Activated CD4-positive, alpha-beta T cell treated with anti-CD3 and anti-CD28 coated beads, Interleukin-2, amount 50 U/mL, for 16 hours (primary cell): ENCODE results near the gene RBP3.
A peak's percentile ranks its signal among the peaks of the same experiment; 100 is the strongest.

ENCODE experiments used
- DNase-seq: peaks from one replicate; pipeline ENCODE4 v3.0.0-alpha.2; 2020

RBP3 gene

GRCh38 chr10:47339186-47339735, 8.9 kb upstream of the RBP3 start:
- DNase-seq = no peak

- no peak for DNase-seq
Measured at GRCh38 chr10:47339759-47340607, 8.2 kb upstream of the RBP3 start.

DNA sequence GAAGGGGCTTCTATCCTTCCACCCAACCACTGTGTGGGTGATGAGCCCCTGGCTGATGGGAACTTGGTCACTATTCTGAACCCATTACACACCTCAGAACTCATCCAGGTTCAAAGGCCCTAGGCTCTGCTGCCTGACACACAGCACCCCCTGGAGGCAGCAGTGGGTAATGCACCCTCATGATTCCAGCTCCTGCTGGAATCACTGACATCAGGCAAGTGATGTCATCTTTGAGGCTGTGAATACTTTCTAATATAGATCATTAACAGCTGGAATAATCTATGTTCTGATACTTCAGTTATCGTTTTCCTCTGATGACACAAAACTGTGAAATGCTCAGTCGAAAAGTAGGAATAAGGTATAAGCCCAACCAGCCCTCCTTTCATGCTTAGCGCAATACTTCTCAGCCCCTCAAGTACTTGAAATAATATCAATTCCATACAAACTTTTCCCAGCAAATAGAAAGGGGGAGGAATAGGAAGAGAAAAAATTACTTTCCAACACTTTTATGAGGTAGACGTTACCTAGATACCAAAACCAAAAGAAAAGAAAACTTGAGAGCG, 7.5 kb upstream of the RBP3 start:
- peak; percentile 57 for DNase-seq

DNA sequence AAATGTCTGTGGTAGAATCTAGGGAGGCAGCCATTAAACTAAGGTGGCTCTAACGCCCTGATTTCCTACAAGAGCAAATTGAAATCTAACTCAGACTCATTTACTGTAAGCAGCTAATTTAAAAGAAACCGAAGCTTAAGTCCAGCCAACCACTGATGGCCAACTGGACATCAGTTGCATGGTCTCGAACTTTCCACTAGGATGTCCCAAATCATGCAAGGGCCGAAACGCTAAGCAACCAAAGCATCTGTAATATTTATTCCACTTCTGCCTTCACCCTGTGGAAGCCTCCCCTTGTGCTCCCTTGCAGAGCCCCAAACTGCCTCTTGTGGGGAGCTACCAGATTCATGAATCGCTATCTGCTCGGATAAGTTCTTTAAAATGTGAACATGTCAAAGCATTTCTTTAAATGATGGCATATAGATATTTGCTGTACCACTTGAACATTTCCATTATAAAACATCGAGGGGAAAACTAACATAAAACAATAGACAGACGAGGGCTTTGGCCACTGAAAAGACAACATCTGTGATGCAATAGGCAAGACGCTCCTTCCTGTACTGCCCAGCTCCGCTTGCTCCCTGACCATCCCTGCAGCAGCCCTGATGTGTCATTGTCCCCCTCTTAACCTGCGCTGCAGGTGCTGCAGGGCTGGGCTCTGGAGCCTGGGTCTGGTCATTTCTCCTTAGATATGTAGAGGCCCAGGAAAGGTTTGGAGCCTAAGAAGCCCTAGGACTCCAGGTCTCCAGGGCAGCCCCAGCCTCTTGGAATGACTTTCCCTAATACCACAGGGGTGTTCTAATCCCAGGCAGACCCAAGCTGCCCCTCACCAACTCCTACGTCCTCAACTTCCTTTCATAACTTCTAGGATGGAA, 2.9 kb upstream of the RBP3 start:
- no peak for DNase-seq

DNA sequence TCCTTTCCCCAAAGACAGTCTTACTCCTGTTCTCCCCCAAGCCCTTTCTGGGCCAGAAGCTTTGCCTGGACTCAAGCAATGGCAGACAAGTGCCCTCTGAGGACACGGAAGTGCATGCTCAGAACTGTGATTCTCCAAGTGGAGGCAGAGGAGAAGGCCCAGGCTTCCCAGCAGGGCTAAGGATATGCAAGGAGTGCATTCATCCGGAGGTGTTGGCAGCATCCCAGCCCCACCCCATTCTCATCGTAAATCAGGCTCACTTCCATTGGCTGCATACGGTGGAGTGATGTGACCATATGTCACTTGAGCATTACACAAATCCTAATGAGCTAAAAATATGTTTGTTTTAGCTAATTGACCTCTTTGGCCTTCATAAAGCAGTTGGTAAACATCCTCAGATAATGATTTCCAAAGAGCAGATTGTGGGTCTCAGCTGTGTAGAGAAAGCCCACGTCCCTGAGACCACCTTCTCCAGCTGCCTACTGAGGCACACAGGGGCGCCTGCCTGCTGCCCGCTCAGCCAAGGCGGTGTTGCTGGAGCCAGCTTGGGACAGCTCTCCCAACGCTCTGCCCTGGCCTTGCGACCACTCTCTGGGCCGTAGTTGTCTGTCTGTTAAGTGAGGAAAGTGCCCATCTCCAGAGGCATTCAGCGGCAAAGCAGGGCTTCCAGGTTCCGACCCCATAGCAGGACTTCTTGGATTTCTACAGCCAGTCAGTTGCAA, 1.4 kb upstream of the RBP3 start:
- no peak for DNase-seq

DNA sequence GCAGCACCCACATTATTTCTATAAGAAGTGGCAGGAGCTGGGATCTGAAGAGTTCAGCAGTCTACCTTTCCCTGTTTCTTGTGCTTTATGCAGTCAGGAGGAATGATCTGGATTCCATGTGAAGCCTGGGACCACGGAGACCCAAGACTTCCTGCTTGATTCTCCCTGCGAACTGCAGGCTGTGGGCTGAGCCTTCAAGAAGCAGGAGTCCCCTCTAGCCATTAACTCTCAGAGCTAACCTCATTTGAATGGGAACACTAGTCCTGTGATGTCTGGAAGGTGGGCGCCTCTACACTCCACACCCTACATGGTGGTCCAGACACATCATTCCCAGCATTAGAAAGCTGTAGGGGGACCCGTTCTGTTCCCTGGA, 874 bp upstream of the RBP3 start:
- DNase-seq = no peak

GRCh38 chr10:47348661-47349470, 703 bp downstream of the RBP3 start:
- DNase-seq = no peak

GRCh38 chr10:47349516-47349915, 1.4 kb downstream of the RBP3 start:
- DNase-seq = no peak

GRCh38 chr10:47349941-47350371, 1.8 kb downstream of the RBP3 start:
- no peak for DNase-seq

DNA sequence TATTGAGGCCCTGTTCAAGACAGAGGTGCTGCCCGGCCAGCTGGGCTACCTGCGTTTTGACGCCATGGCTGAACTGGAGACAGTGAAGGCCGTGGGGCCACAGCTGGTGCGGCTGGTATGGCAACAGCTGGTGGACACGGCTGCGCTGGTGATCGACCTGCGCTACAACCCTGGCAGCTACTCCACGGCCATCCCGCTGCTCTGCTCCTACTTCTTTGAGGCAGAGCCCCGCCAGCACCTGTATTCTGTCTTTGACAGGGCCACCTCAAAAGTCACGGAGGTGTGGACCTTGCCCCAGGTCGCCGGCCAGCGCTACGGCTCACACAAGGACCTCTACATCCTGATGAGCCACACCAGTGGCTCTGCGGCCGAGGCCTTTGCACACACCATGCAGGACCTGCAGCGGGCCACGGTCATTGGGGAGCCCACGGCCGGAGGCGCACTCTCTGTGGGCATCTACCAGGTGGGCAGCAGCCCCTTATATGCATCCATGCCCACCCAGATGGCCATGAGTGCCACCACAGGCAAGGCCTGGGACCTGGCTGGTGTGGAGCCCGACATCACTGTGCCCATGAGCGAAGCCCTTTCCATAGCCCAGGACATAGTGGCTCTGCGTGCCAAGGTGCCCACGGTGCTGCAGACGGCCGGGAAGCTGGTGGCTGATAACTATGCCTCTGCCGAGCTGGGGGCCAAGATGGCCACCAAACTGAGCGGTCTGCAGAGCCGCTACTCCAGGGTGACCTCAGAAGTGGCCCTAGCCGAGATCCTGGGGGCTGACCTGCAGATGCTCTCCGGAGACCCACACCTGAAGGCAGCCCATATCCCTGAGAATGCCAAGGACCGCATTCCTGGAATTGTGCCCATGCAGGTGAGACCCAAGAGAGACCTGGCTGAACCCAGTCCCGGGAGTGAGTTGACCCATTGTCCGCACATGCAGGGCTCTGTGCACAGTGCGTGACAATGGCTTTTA, 2.8 kb downstream of the RBP3 start:
- no peak for DNase-seq

- DNase-seq = no peak
Measured at GRCh38 chr10:47351899-47352815, 4.0 kb downstream of the RBP3 start.

DNA sequence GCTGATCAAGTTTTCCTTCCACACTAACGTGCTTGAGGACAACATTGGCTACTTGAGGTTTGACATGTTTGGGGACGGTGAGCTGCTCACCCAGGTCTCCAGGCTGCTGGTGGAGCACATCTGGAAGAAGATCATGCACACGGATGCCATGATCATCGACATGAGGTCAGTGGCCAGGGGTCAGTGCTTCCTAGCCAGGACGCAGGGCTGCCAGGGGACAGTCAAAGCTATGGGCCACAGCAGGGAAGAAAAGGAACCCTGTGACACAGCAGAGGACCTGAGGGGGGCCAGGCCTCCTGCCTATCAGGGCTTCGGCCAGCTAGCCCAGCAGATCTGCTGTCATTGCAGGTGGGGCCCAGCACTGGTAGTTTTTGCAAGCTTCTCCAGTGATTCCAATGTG, 5.2 kb downstream of the RBP3 start:
- DNase-seq = no peak

DNA sequence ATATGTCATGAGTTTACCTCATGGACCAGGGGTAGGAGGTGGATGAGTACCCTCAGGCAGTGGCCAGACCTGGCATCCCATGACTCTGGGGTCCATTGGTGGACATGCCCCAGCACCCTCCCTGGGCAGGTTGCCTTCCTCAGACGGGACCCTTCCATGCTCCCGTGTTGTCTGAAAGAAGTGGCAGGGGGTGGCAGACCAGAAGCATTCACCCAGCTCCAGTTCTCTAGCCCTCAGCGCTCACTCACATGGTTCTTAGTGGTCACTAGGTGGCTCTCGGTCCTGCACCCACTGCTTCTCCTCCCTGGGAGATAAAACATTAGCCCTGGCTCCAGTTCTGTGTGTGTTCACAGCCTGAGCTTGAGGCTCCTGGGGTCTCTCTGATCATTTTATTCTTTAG, 6.0 kb downstream of the RBP3 start:
- DNase-seq = no peak

DNA sequence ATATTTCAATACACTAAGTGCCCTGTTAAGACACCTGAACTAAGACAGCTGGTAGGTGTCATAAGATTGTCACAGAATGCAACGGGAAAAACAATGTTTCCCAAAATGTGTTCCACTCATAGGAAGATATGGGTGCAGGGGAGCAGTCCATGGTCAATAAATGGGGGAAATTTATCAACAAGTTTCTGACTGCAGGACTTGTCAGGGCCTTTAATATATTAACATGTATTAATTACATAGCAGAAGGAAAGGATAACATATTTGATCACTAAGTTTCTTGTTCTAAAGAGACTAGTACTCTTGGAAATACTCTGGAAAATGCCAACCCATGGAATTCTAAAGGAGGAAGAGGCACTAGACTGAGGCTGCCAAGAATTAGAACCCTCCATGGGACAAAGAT, 6.7 kb downstream of the RBP3 start:
- DNase-seq = no peak

GRCh38 chr10:47356708-47357107, 8.5 kb downstream of the RBP3 start:
- DNase-seq = no peak

DNA sequence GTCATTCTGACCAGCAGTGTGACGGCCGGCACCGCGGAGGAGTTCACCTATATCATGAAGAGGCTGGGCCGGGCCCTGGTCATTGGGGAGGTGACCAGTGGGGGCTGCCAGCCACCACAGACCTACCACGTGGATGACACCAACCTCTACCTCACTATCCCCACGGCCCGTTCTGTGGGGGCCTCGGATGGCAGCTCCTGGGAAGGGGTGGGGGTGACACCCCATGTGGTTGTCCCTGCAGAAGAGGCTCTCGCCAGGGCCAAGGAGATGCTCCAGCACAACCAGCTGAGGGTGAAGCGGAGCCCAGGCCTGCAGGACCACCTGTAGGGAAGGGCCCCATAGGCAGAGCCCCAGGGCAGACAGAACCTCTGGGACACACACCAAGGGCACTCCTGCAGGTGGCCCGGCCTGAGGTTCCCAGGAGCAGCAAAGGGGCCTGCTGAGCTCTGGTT, 9.0 kb downstream of the RBP3 start:
- no peak for DNase-seq

GRCh38 chr10:47357911-47358310, 9.7 kb downstream of the RBP3 start:
- no peak for DNase-seq

DNA sequence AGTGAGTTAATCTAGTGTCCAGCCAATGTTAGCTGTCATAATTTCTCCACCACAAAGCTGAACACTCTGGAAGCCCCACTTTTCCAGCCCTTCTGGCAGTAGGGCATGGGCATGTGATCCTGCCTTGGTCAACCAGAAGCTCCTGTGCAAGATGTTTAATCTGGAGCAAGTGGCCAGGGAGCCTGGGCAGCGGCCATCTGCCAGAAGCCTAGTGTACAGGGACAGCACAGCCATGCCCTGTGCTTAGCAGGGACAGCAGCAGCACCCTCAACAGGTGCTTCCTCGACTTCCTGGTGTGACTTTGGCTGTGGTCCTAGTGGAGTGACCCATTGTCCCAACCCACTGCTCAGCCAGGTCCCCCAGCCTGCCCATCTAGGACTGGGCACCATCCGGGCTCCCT, 10.3 kb downstream of the RBP3 start:
- DNase-seq = no peak

DNA sequence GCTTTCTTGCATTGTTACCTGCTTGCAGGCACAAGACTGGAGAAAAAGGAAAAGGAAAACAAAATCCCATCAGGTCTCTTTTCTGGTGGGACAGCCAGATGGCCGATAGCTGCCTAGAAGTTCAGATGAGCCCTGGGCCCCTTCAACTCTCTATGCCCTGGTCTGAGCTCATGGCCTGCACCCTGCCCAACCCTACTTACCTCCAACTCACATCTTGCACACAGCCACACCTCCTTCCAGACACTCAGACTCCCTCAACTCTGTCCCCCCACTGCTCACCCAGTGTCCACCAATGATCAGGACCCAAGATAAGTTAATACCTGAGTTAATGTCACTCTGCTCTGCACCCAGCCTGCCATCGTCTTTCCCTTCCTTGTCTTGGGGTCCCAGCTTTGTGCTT, 10.9 kb downstream of the RBP3 start:
- DNase-seq = no peak
